WTC11 (cell line): Measurements from ENCODE around the gene FEZF1. TPM values are rescaled to one million over a fixed set of nuclear protein-coding genes. Genes with fewer than 3 reads are reported as not detected.

Experiments used
- ATAC-seq: fragments of 200-7000 bp; cut with Tn5 transposase; 2 replicates; pipeline ENCODE4 v1.10.0; 2021; ENCODE audit warnings: mild to moderate bottlenecking, moderate library complexity
- CTCF ChIA-PET: fragments of 300-600 bp; sonication (Branson Sonifier 250); formaldehyde crosslinking; loops from one replicate; lab custom pipeline; 2021; ENCODE audit warnings: antibody characterized with exemption; lab: Charles Lee
- POLR2A ChIA-PET: fragments of 350-600 bp; sonication (Branson Sonifier 250); formaldehyde crosslinking; loops from one replicate; lab custom pipeline; 2021; ENCODE audit warnings: antibody characterized with exemption; lab: Charles Lee
- DNase-seq: peaks from one replicate; pipeline ENCODE4 v3.0.0; 2021; ENCODE audit warnings: low spot score
- H3K27ac Mint-ChIP-seq: 2 replicates; pipeline ENCODE4 v1.8.0; 2021; ENCODE audit warnings: mixed read lengths
- H3K27me3 Mint-ChIP-seq: 2 replicates; pipeline ENCODE4 v1.8.0; 2021; ENCODE audit warnings: low read depth, mild to moderate bottlenecking, moderate library complexity, mixed read lengths
- H3K36me3 Mint-ChIP-seq: 2 replicates; pipeline ENCODE4 v1.8.0; 2021; ENCODE audit warnings: mixed read lengths
- H3K4me1 Mint-ChIP-seq: 2 replicates; pipeline ENCODE4 v1.8.0; 2022; ENCODE audit warnings: mixed read lengths
- H3K4me3 Mint-ChIP-seq: 2 replicates; pipeline ENCODE4 v1.8.0; 2021; ENCODE audit warnings: mild to moderate bottlenecking, moderate library complexity, mixed read lengths
- H3K9me3 Mint-ChIP-seq: 2 replicates; pipeline ENCODE4 v1.8.0; 2021; ENCODE audit warnings: mixed read lengths
- ARID4B ChIP-seq: sonication (generic); formaldehyde crosslinking; IDR thresholded peaks from 2 replicates; pipeline ENCODE4 v1.8.0; 2023; ENCODE audit warnings: missing genetic modification reagents, mild to moderate bottlenecking, borderline replicate concordance
- HMGXB4 ChIP-seq: sonication (generic); formaldehyde crosslinking; IDR thresholded peaks from 2 replicates; pipeline ENCODE4 v1.8.1; 2023; ENCODE audit warnings: mild to moderate bottlenecking, moderate library complexity, missing genetic modification reagents
- KAT7 ChIP-seq: sonication (generic); formaldehyde crosslinking; IDR thresholded peaks from 2 replicates; pipeline ENCODE4 v1.8.1; 2023; ENCODE audit warnings: missing genetic modification reagents, mild to moderate bottlenecking, borderline replicate concordance
- MAX ChIP-seq: sonication (generic); formaldehyde crosslinking; IDR thresholded peaks from 2 replicates; pipeline ENCODE4 v1.8.0; 2022; ENCODE audit warnings: mild to moderate bottlenecking, missing genetic modification reagents
- MYBL2 ChIP-seq: sonication (generic); formaldehyde crosslinking; IDR thresholded peaks from 2 replicates; pipeline ENCODE4 v1.8.1; 2023; ENCODE audit warnings: mild to moderate bottlenecking, moderate library complexity, missing genetic modification reagents
- SOX15 ChIP-seq: fragments of 250-450 bp; sonication (Bioruptor Pico); IDR thresholded peaks from 2 replicates; pipeline ENCODE4 v1.9.0; 2021; ENCODE audit warnings: mild to moderate bottlenecking
- USF1 ChIP-seq: sonication (generic); formaldehyde crosslinking; IDR thresholded peaks from 2 replicates; pipeline ENCODE4 v1.8.0; 2022; ENCODE audit warnings: mild to moderate bottlenecking, missing genetic modification reagents
- ZNF138 ChIP-seq: sonication (generic); formaldehyde crosslinking; conservative IDR thresholded peaks from 2 replicates; pipeline ENCODE4 v1.8.1; 2022; ENCODE audit warnings: mild to moderate bottlenecking, moderate library complexity, missing genetic modification reagents
- ZNF219 ChIP-seq: sonication (generic); formaldehyde crosslinking; IDR thresholded peaks from 2 replicates; pipeline ENCODE4 v1.8.0; 2023; ENCODE audit warnings: missing genetic modification reagents, mild to moderate bottlenecking, borderline replicate concordance
- total RNA-seq: library from RNA; stranded (reverse); gene quantifications from 3 replicates; pipeline ENCODE4 v1.2.3, GENCODE V29; 2021
- TF ChIP-seq, protein P1 (sequence below): fragments of 250-450 bp; sonication (Bioruptor Pico); IDR thresholded peaks from 2 replicates; pipeline ENCODE4 v1.8.0; 2021; ENCODE audit warnings: mild to moderate bottlenecking
- TF ChIP-seq, protein P2 (sequence below): sonication (generic); formaldehyde crosslinking; IDR thresholded peaks from 2 replicates; pipeline ENCODE4 v1.8.1; 2022; ENCODE audit warnings: missing genetic modification reagents, borderline replicate concordance

Gene FEZF1
- total RNA-seq, 1 experiment from 2014 or later = 20.0 TPM

DNA sequence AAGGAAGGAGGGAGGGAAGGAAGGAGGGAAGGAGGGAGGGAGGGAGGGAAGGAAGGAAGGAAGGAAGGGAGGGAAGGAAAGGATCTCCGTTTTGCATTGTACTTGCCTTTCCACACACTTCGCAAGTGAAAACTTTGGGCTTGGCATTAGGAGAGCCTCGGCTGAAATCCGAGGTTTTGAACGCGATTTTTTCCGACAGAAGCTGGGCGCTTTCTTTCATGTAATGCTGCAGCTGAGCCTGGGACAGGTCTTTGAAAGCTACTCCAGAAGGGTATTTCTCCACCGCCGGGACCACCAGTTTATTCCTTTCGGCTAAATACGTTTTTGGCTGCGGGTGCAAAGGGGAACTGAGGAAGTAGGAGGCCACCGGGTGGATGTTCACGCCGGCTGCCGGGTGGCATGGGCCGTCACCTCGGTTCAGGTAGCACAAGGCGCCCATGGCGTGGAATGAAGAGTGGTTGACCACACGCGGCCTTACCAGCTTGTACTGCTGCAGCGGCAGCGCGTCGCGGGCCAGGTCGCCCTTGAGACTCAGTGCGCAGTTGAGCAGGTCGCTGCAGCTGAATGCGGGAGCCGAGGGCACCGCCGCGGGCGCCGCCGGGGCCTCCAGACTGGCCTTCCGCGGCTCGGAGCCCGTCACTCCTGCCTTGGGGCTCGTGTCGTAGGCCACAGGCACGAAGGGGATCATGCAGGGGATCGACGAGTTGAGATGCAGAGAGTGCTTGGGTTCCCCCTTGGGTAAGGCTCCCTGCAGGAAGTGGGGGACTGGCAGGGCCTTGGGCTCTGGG, 825 bp downstream of the FEZF1 start:
- ATAC-seq (peak; percentile 0; the same call in 1 of the 2 replicates), DNase-seq (peak; percentile 48)
- Mint-ChIP-seq H3K27me3 (peaks cover 96% of the 10 kb centered on the region), H3K36me3 (no peaks in the 10 kb centered on the region), H3K4me1 (peaks cover 52% of the 10 kb centered on the region), H3K4me3 (peak overlapping the region; percentile 92), H3K9me3 (no peaks in the 10 kb centered on the region), H3K27ac (no peak overlapping the region)
- POLR2A ChIA-PET = no interaction called here
- CTCF ChIA-PET = interaction anchor here (1.0 kb wide), 2 partner anchors 8 to 112 kb away, joined by 3 to 5 read pairs; no protein-coding TSS in a partner anchor
- TF ChIP-seq, protein P1, sequence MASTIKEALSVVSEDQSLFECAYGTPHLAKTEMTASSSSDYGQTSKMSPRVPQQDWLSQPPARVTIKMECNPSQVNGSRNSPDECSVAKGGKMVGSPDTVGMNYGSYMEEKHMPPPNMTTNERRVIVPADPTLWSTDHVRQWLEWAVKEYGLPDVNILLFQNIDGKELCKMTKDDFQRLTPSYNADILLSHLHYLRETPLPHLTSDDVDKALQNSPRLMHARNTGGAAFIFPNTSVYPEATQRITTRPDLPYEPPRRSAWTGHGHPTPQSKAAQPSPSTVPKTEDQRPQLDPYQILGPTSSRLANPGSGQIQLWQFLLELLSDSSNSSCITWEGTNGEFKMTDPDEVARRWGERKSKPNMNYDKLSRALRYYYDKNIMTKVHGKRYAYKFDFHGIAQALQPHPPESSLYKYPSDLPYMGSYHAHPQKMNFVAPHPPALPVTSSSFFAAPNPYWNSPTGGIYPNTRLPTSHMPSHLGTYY = 0 out of 2 replicates have a peak, but pooled peaks have one; percentile 37
- TF ChIP-seq KAT7 (CRISPR knock-in tag) = 0 out of 2 replicates have a peak, but pooled peaks have one; percentile 86
- no peak for TF ChIP-seq MYBL2 (CRISPR knock-in tag)
- 0 out of 2 replicates have a peak, but pooled peaks have one; percentile 21 for TF ChIP-seq ARID4B (CRISPR knock-in tag)
- TF ChIP-seq MAX (CRISPR knock-in tag) = 0 out of 2 replicates have a peak, but pooled peaks have one; percentile 33
- TF ChIP-seq HMGXB4 (CRISPR knock-in tag) = peak; percentile 72
- TF ChIP-seq ZNF219 = peak; percentile 71; the same call in 1 of the 2 replicates
- no peak for TF ChIP-seq SOX15 (CRISPR knock-in tag)
- 0 out of 2 replicates have a peak, but pooled peaks have one; percentile 18 for TF ChIP-seq USF1 (CRISPR knock-in tag)
- TF ChIP-seq ZNF138 (CRISPR knock-in tag) = no peak
- TF ChIP-seq, protein P2, sequence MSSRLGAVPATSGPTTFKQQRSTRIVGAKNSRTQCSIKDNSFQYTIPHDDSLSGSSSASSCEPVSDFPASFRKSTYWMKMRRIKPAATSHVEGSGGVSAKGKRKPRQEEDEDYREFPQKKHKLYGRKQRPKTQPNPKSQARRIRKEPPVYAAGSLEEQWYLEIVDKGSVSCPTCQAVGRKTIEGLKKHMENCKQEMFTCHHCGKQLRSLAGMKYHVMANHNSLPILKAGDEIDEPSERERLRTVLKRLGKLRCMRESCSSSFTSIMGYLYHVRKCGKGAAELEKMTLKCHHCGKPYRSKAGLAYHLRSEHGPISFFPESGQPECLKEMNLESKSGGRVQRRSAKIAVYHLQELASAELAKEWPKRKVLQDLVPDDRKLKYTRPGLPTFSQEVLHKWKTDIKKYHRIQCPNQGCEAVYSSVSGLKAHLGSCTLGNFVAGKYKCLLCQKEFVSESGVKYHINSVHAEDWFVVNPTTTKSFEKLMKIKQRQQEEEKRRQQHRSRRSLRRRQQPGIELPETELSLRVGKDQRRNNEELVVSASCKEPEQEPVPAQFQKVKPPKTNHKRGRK (CRISPR knock-in tag) = 0 out of 2 replicates have a peak, but pooled peaks have one; percentile 31
